ENCODE data around the gene CDCA3. TPM values are rescaled to one million over a fixed set of nuclear protein-coding genes. Genes with fewer than 3 reads are reported as not detected.

The CDCA3 gene
- total RNA-seq, 2 experiments from 2014 or later: 74.6 to 83.8 TPM

DNA sequence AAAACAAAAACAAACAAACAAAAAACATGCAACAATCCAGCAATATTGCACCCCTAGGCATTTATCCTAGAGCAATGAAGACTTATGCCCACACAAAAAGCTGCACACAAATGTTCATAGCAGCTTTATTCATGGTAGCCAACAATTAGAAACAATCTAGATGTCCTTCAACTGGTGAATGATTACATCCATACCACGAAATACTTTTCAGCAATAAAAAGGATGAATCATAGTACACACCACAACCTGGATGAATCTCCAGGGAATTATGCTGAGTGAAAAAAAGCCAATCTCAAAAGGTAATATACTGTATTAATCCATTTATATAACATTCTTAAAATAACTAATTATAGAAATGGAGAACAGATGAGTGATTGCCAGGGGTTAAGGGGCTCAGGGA is 43.9 kb downstream of the CDCA3 start:
- Mint-ChIP-seq H3K9me3 (peaks cover 2% of the 10 kb centered on the region), H3K27ac (no peak overlapping the region), H3K4me3 (no peak overlapping the region), H3K27me3 (peaks cover 4% of the 10 kb centered on the region), H3K4me1 (ENCODE audit: low read depth) (peaks cover 7% of the 10 kb centered on the region), H3K36me3 (ENCODE audit: low read depth) (peaks cover 2% of the 10 kb centered on the region)
- intact Hi-C loops (cut with micrococcal nuclease): no loop called here
- CTCF ChIA-PET: interaction anchor here (2.5 kb wide), 1 partner anchor 18 kb away, joined by 9 read pairs; no protein-coding TSS in a partner anchor
- ATAC-seq (no peak), DNase-seq (no peak)
- POLR2A ChIA-PET: no interaction called here
- TF ChIP-seq, protein P1, sequence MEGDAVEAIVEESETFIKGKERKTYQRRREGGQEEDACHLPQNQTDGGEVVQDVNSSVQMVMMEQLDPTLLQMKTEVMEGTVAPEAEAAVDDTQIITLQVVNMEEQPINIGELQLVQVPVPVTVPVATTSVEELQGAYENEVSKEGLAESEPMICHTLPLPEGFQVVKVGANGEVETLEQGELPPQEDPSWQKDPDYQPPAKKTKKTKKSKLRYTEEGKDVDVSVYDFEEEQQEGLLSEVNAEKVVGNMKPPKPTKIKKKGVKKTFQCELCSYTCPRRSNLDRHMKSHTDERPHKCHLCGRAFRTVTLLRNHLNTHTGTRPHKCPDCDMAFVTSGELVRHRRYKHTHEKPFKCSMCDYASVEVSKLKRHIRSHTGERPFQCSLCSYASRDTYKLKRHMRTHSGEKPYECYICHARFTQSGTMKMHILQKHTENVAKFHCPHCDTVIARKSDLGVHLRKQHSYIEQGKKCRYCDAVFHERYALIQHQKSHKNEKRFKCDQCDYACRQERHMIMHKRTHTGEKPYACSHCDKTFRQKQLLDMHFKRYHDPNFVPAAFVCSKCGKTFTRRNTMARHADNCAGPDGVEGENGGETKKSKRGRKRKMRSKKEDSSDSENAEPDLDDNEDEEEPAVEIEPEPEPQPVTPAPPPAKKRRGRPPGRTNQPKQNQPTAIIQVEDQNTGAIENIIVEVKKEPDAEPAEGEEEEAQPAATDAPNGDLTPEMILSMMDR (IDR thresholded peaks at IDR 0.05): no peak

DNA sequence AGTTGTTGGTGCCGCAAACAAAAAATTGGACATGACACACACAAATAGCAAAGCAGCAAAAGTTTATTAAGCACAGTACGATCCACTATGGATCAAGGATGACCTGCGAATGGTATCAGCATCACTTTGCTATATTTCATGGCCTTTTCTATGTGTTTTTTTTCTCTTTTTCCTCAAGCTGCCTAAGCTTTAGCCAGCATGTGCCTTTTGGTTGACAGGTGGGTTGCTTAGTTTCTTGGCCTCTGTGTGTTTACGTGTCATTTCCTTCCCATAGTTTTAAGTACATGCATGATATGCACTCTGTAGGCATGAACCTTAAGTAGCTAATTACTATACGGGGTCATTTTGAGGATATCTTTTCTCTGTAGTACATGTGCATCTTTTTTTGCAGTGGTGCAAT is 51.9 kb downstream of the CDCA3 start:
- TF ChIP-seq, protein P1 (IDR thresholded peaks at IDR 0.05): no peak
- intact Hi-C loops (cut with micrococcal nuclease): no loop called here
- ChIA-PET POLR2A (interaction anchor here (0.5 kb wide), 1 partner anchor 31 kb away, joined by 3 read pairs; no protein-coding TSS in a partner anchor), CTCF (no interaction called here)
- Mint-ChIP-seq H3K36me3 (ENCODE audit: low read depth) (peaks cover 1% of the 10 kb centered on the region), H3K27me3 (peaks cover 13% of the 10 kb centered on the region), H3K27ac (no peak overlapping the region), H3K4me1 (ENCODE audit: low read depth) (no peaks in the 10 kb centered on the region), H3K9me3 (peaks cover under 1% of the 10 kb centered on the region), H3K4me3 (no peak overlapping the region)
- DNase-seq: no peak
- ATAC-seq: no peak

Other genes starting within 250 kb of the CDCA3 start
- 100 to 1,000 TPM; 273 to 277 TPM for gene CHD4, start 243.9 kb downstream of the CDCA3 start, total RNA-seq
- 1 to 10 TPM; 6.6 to 8.1 TPM for gene LPAR5, start 215.3 kb downstream of the CDCA3 start, total RNA-seq
- gene ACRBP, start 203.9 kb downstream of the CDCA3 start, total RNA-seq: 1 to 10 TPM; 1.3 to 2.0 TPM
- gene ING4, start 188.2 kb downstream of the CDCA3 start, total RNA-seq: 10 to 100 TPM; 16.6 to 16.7 TPM
- 10 to 100 TPM; 55.2 to 56.7 TPM for gene ZNF384, start 161.9 kb downstream of the CDCA3 start, total RNA-seq
- not detected for gene PIANP, start 150.5 kb downstream of the CDCA3 start, total RNA-seq
- gene COPS7A, start 127.2 kb downstream of the CDCA3 start, total RNA-seq: 10 to 100 TPM; 35.9 to 38.8 TPM
- 100 to 1,000 TPM; 149 to 151 TPM for gene MLF2, start 98.1 kb downstream of the CDCA3 start, total RNA-seq
- 10 to 100 TPM; 78.6 TPM for gene PTMS, start 84.9 kb downstream of the CDCA3 start, total RNA-seq
- gene LAG3, start 78.8 kb downstream of the CDCA3 start, total RNA-seq: 100 to 1,000 TPM; 264 to 268 TPM
- gene CD4, start 61.8 kb downstream of the CDCA3 start, total RNA-seq: 10 to 100 TPM; 11.1 to 14.1 TPM
- 1 to 10 TPM; 2.0 to 2.1 TPM for gene GPR162, start 29.5 kb downstream of the CDCA3 start, total RNA-seq
- gene P3H3, start 22.9 kb downstream of the CDCA3 start, total RNA-seq: 1 to 10 TPM; 2.1 to 2.3 TPM
- 1 to 10 TPM in 1 of 2 experiments, under 1 TPM in 1; 0.50 to 1.1 TPM for gene GNB3, start 10.4 kb downstream of the CDCA3 start, total RNA-seq
- gene USP5, start 864 bp upstream of the CDCA3 start, total RNA-seq: 100 to 1,000 TPM; 109 to 112 TPM
- gene TPI1, start 16.2 kb upstream of the CDCA3 start, total RNA-seq: 1,000 to 10,000 TPM; 1,714 to 1,776 TPM
- gene SPSB2, start 22.0 kb upstream of the CDCA3 start, total RNA-seq: 1 to 10 TPM; 2.2 to 2.6 TPM
- gene LRRC23, start 53.5 kb upstream of the CDCA3 start, total RNA-seq: 1 to 10 TPM; 4.6 to 5.3 TPM
- gene ENO2, start 63.3 kb upstream of the CDCA3 start, total RNA-seq: 100 to 1,000 TPM; 315 to 330 TPM
- 10 to 100 TPM; 26.4 to 28.5 TPM for gene ATN1, start 76.7 kb upstream of the CDCA3 start, total RNA-seq
- not detected for gene RNU7-1, start 92.5 kb upstream of the CDCA3 start, total RNA-seq
- gene C12orf57, start 92.7 kb upstream of the CDCA3 start, total RNA-seq: 100 to 1,000 TPM; 226 to 244 TPM
- 100 to 1,000 TPM; 485 to 489 TPM for gene PTPN6, start 100.1 kb upstream of the CDCA3 start, total RNA-seq
- 100 to 1,000 TPM; 419 to 428 TPM for gene PHB2, start 119.4 kb upstream of the CDCA3 start, total RNA-seq
- 10 to 100 TPM; 88.6 to 97.8 TPM for gene EMG1, start 119.6 kb upstream of the CDCA3 start, total RNA-seq
- gene LPCAT3, start 167.2 kb upstream of the CDCA3 start, total RNA-seq: 10 to 100 TPM; 17.3 to 18.1 TPM
- 1 to 10 TPM; 1.7 TPM for gene C1S, start 209.4 kb upstream of the CDCA3 start, total RNA-seq
- gene C1R, start 241.2 kb upstream of the CDCA3 start, total RNA-seq: 1 to 10 TPM in 1 of 2 experiments, under 1 TPM in 1; 0.97 to 2.4 TPM

Data from activated CD8-positive, alpha-beta T cell treated with anti-CD3 and anti-CD28 coated beads for 36 hours (primary cell).